Right ventricle myocardium superior (tissue), 1 donor: ENCODE data around the gene SCOC. TPM values are rescaled to one million over a fixed set of nuclear protein-coding genes. Genes with fewer than 3 reads are reported as not detected.
A peak's percentile ranks its signal among the peaks of the same experiment; 100 is the strongest.
"Not testable (repeated sequence)": the region's sequence is repeated elsewhere in the genome, so short reads cannot be mapped to it uniquely, and the experiment has no call there.

Source experiments
- ATAC-seq: fragments of 200-7000 bp; cut with Tn5 transposase; one replicate; pipeline ENCODE4 v1.9.1; 2020; ENCODE audit warnings: mild to moderate bottlenecking; ENCODE audit not compliant: poor library complexity
- DNase-seq: peaks from one replicate; pipeline ENCODE4 v3.0.0-alpha.2; 2020
- intact Hi-C: fragments of 100-400 bp; cut with DNase I; formaldehyde crosslinking; loops from one replicate; pipeline ENCODE4 v1.11.2; 2022
- total RNA-seq: library from RNA; stranded (reverse); fragmentation: NEBNext Ultra II Directional; extraction: Animal tissue kit (Norgen Biotek cat#: 25700); gene quantifications from one replicate; pipeline ENCODE4 v1.2.1, GENCODE V29; 2021
- donor health status: DM: no; HTN: yes; CAD: no; lungs with severe emphysema.

Gene SCOC
- total RNA-seq, 1 donor from 2014 or later, result 67.9 TPM

DNA sequence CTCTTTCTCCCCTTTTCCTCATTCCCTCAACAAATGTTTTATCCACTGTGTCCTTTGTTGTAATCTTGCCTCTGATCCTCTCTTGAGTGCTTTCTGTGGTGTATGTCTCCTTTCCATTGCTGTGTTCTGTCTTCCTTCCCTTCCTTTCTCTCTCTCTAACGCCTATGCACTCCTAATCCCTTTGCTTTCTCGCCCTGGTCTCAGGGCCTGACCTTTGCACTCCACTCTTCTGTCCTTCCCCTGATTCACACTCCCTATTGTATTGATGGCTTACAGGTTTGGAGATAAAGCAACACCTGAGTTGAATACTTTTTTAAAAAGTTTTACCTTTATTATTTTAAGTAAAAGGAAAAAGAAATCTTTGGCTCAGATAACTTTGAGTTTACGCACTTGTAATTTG lies 15.6 kb upstream of the SCOC start:
- ATAC-seq, result no peak
- intact Hi-C loops, result no loop called here
- DNase-seq, result no peak

DNA sequence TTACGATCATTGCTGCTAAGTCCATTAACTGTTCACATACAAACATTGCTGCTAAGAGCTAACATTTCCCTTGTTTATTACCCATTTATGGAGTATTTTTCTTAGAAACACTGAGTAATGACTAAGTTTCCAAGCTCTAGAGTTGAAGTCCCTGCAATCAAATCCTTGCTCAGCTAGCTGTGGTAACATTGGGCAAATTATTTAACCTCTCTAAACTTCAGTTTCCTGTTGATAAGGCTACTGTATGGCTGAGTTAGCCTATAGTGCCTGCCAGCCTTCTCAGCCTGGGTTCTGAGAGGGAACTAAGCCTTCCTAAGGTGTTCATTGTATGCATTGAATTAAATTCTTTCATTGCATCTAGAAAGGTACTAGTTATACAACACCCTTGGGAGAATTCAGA lies 15.2 kb upstream of the SCOC start:
- ATAC-seq (no peak), DNase-seq (no peak)
- intact Hi-C loops, result no loop called here

DNA sequence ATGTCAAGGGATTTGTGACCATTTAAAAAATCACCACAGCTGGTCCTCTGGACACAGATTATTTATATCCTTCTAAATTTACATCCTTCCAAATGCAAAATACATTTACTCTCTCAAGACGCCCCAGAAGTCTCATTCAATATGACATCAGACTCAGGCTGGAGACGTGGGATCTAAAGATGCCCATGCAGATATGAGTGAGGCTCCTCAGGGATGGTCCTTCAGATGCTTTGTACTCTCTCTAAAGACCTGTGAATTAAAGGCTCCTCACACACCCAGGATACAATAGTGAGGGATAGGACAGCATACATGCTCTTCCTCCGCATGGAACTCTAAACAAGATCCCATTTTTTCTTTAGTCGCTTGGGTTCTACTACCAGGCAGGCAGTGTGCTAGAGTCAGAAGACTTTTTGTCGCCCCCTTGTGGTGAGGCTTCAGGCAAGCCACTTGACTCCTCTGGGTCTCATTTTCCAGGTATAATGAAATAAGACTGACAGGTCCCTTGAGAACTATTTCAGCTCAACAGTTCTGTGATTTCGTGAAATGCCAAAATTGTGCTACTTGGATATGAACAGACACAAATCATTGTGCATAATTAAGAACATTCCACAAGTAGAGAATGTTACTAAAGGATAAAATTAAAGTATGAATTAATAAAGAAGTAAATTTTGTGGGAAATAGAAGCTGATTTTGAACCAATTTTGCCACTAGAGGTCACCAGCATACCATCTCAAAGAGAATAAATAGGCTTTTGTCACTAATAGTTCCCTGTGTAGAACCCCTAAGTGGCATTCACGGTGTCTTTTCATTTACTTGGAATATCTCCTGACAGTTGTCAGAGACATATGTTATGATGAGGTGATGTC lies 13.7 kb upstream of the SCOC start:
- DNase-seq (peak; percentile 68), ATAC-seq (peak; percentile 88)
- intact Hi-C loops, result loop anchor here (5.0 kb wide), 1 partner anchor 248 kb away; no protein-coding TSS in a partner anchor

DNA sequence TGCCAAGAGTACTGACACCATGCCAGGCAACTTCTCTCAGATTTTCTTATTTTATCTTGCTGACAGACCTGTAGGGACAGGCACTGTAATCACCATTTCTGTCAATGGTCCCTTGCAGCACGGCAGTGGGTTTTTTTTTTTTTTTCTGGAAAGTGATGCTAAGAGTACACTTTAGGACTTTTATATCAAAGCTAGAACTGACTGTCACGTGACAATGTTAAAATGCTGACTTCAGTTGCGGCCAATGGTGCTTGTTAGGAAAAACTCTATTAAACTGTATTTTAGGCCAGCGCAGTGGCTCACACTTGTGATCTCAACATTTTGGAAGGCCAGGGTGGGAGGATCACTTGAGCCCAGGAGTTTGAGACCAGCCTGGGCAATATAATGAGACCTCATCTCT lies 12.3 kb upstream of the SCOC start:
- intact Hi-C loops, result loop anchor here (5.0 kb wide), 1 partner anchor 246 kb away; no protein-coding TSS in a partner anchor
- no peak for DNase-seq
- ATAC-seq, result no peak

DNA sequence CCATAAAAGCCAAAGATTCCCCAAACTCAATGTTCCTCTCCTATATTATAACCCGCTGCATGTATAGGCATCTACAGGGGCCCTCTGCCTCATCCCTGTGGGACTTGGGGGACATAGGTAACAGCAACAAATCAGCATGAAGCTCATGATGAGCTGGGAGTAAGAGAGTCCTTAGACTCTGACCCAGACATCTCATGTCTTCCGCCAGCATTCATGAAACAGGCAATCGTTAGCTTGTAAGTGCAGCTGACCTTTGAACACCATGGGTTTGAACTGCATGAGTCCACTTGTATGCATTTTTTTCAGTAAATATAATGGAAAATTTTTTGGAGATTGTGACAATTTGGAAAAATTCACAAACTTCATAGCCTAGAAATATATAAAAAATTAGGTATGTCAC lies 10.4 kb upstream of the SCOC start:
- DNase-seq (no peak), ATAC-seq (no peak)
- intact Hi-C loops, result loop anchor here (5.0 kb wide), 1 partner anchor 244 kb away; no protein-coding TSS in a partner anchor

DNA sequence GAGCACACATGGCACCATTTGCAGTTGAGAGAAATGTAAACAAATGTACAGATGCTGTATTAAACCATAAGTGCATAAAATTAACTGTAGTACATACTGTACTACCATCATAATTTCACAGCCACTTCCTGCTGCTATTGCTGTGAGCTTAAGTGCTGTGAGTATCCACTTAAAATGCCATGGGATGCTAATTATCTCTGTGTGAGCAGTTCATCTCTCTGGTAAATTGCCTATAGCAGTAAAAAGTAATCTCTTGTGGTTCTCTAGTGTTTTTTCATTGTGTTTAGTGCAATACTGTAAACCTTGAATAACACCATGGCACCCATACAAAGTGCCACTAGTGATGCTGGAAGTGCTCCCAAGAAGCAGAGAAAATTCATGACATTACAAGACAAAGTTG lies 9.9 kb upstream of the SCOC start:
- DNase-seq, result no peak
- ATAC-seq, result peak; percentile 53
- intact Hi-C loops, result loop anchor here (5.0 kb wide), 1 partner anchor 244 kb away; no protein-coding TSS in a partner anchor

DNA sequence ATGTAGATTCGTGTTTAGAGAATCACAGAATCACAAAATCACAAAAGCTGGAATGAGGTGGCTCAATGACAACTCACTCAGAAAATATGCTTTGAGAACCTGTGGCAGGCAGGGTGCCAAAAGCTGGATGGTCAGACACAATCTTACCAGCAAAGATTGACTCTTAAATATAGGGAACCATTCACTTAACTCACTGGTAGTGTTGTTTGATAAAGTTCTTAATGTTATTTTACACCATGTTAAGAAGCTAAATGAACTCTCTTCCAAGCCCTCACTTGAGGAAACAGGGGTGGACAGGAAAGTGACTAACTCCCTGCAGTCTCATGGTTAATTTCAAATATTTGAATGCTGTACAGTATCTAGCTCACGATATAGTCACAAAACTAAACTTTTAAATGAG lies 5.7 kb upstream of the SCOC start:
- DNase-seq, result no peak
- intact Hi-C loops, result no loop called here
- no peak for ATAC-seq

DNA sequence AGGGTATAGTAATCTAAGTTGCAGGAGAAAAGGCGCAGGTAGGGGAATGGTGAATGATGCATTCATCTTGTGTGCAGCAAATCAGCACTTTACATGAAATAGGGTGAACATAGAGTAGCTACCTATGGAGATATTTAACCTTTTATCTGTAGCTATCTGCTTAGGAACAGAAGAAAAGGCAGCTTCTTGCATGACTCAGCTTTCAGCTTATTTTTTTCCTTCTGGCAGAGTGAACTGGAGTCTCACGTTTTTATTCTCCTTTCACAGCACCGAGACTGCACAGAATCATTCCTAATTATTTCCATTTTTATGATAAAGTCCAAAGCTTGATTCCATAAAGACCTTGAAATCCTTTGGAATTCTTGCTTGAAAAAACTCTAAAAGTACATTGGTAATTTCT lies 4.8 kb upstream of the SCOC start:
- ATAC-seq (no peak), DNase-seq (no peak)
- intact Hi-C loops, result no loop called here

DNA sequence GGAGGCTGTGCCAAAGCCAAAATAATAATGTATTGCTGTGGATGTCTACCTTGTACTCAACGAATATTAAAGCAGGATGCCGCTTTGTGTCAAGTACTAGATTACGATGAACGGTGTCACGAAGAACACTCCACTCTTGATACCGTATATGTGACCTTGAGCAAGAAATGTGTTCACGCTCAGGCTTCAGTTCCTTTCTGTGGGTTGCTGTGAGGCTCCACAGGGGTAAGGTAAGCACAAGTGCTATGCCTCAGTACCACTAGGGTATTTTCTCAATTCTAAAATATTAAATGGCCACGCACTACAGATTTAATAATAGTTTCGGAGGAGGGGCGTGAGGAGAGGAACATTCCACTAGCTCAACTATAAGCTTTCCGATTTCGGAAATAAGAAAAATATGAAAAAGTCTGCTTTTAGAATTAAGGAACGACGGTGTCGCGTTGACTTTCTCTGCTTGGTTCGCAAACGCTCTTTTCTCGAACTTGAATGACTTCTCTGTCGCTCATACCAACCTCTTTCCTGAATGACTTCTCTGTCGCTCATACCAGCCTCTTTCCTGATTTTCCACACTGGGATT lies 607 bp upstream of the SCOC start:
- ATAC-seq, result peak; percentile 42
- intact Hi-C loops, result loop anchor here (5.0 to 10.0 kb wide), 2 partner anchors 149 to 482 kb away; partner anchors contain the start of gene ELMOD2

DNA sequence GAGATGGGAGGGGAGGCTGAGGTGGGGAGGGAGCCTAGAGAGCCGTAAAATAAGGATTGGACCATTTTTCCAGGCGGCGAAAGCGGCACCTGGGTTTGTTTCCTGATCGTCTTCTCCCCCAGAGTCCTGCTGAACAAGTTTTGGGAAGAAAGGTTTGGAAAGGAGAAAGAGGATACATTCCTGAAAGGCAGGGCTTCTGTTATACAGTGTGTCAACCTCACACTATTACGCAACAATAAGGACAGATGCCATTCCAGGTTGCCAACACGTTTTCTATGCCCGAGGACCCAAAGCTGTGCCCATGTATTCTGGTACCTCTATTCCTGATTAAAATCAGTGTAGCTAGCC lies 658 bp downstream of the SCOC start:
- ATAC-seq, result peak; percentile 17
- intact Hi-C loops, result loop anchor here (5.0 to 10.0 kb wide), 2 partner anchors 148 to 481 kb away; partner anchors contain the start of gene ELMOD2
- no peak for DNase-seq

More for the DNA sequence above, 607 bp upstream of the SCOC start:
- DNase-seq, result no peak

DNA sequence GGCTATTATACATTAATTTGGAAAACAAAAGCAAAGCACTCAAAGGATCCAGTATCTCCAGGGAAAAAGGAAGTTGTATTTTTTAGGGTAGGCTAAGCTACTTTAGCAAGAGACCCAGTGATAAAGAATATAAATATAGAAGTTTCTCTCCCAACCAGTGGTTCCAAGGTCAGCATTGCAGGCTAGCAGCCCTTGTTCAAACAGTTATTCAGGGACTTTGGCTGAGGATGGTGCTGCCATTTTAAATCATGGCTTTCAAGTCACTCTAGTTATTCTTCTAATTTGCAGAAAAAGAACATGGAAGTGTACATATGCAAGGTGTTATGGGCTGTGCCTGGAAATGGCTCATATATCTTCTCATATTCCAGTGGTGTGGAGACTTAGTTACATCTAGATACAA lies 9.3 kb downstream of the SCOC start:
- no peak for ATAC-seq
- DNase-seq, result no peak
- intact Hi-C loops, result no loop called here

DNA sequence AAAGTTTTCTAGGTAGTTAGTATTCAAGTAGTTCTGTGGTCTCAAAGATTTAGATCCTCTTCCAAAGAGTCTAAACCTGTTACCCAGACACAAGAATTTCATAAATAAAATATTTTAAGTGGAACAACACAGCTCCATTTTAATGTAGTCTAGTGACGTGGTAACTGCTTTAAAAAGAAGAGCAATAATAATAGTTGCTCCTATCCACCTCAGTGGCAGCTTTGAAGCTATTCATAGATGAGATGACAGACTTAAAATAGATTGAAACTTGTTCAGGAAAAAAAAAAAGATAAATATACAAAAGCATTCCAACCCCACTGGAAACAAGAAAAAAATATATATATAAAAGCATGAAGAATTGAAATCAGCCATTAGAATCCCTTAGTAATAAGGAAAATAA lies 14.6 kb downstream of the SCOC start:
- DNase-seq (no peak), ATAC-seq (peak; percentile 70)
- intact Hi-C loops, result no loop called here

DNA sequence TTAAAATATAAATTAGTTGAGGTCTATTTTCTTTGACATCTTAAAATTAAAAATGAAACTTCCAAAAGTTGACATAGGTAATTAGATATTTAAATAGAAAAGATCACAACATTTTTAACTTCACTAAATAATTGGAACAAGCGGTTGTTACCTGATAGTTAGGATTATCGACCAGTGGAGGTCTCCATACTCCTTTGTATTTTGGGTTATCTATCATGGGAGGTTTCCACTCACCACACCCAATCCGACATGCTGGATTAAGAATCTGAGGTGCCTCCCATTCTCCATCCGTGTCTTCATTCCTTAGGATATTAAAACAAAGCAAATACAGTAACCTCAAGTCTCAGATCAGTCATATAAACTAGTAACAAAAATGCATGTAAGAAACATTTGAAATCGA lies 22.2 kb downstream of the SCOC start:
- intact Hi-C loops, result no loop called here
- ATAC-seq, result no peak
- no peak for DNase-seq

DNA sequence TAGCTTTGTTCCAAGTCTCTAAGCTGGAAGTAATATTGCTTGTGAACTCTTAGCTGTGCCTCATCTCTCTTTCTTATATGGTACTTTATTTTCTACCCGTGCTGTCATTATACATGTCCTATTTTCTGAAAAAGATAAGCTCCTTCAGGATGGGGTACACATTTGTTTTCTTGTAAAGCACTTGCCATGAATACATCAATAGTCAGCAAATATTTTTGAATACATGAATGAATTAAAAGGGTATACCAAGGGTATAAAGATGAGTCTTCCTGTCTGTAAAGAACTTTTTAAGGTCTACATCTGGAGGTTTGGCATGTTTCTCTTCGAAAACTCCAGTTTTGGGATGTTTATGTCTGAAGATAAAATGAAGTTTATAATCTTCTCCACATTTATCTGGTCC lies 26.7 kb downstream of the SCOC start:
- ATAC-seq (no peak), DNase-seq (no peak)
- intact Hi-C loops, result no loop called here

DNA sequence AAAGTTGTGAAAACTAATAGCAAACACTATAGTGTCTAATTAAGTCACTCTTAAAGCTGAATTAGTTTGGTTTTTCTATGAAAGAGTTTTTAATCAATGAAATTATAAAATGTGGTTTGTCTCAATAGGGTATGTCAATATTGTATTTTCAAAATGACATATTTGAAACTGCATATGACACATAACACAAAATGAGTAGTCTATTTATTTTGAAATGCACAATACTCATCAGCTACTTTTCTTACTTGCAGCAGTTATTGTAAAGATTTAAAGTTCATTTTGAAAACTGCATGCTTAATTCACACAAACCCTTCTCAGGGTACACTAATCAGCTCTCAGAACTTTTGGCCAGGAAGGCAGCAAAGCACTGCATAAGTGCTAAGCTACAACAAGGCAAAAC lies 32.8 kb downstream of the SCOC start:
- ATAC-seq (no peak), DNase-seq (no peak)
- intact Hi-C loops, result no loop called here

DNA sequence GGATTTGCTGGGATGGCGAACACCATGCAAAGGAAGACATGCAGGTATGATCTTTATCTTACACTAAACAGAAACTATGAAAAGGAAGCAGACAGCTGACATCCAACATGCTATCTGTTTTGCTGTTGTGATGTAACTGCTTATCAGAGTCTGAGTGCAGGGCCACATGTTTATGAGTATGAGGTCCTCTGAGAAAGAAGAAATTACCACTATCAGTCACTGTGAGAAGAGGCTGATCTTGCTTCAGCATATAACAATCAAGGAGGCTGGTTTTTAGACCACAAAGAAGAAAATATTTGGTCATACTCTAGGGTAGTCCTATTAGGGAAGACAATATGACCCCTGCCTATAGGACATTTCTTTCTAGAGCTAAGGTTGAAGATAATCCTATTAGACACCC lies 35.5 kb downstream of the SCOC start:
- no peak for ATAC-seq
- DNase-seq, result no peak
- intact Hi-C loops, result no loop called here

DNA sequence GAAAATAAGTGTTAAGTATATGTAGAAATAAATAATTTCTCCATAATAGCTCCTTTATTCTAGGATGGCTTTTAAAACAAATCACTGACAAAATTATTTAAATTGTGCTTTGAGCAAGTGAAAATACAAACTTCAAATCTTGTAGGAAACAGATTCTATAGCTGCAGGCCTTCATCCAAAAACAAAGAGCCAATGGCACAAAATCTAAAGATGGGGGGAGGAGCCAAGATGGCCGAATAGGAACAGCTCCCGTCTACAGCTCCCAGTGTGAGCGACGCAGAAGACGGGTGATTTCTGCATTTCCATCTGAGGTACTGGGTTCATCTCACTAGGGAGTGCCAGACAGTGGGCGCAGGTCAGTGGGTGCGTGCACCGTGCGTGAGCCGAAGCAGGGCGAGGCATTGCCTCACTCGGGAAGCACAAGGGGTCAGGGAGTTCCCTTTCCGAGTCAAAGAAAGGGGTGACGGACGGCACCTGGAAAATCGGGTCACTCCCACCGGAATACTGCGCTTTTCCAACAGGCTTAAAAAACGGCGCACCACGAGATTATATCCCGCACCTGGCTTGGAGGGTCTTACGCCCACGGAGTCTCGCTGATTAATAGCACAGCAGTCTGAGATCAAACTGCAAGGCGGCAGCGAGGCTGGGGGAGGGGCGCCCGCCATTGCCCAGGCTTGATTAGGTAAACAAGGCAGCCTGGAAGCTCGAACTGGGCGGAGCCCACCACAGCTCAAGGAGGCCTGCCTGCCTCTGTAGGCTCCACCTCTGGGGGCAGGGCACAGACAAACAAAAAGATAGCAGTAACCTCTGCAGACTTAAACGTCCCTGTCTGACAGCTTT lies 39.9 kb downstream of the SCOC start:
- ATAC-seq, intact Hi-C loops: not testable (repeated sequence)
- peak; percentile 9 for DNase-seq

DNA sequence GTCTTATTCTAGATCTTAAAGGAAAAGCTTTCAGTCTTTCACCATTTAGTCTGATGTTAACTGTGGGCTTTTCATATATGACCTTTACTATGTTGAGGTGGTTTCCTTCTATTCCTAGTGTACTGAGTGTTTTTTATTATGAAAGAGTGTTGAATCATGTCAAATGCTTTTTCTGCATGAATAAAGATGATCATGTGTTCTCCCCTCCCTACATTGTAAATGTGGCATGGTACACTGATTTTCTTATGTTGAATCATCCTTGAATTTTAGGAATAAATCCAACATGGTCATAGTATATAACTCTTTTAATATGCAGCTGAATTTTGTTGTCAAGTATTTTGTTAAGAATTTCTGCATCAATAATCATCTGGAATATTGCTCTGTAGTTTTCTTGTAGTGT lies 49.7 kb downstream of the SCOC start:
- intact Hi-C loops, result loop anchor here (10.0 kb wide), 1 partner anchor 102 kb away; the partner anchor contains the start of gene ELMOD2
- DNase-seq, result no peak
- no peak for ATAC-seq

DNA sequence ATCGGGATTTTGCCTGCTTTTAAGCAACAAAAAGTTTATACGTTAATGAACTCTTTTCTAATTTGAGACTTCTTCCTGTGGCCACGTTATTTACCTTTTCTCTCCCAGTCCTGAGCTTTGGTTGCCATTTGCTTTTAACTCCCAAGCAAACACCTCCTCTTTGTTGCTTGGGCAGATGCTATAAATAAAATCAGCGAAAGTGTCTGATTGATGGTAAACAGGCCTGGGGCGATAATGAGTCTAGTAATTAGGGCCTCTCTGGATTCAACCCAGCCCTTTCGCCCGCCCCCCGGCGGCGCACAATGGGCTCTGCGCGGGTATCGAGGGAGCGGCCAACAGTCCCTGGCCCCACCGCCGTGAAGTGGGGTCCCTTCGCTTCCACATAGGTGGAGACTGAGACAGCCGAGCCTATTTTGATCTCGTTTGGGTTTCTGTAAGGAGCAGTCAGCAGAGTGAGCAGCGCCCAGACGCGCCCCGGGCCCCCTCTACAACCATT lies 53.2 kb downstream of the SCOC start:
- DNase-seq (peak; percentile 59), ATAC-seq (peak; percentile 90)
- intact Hi-C loops, result loop anchor here (10.0 kb wide), 1 partner anchor 98 kb away; the partner anchor contains the start of gene ELMOD2
